Bronchial epithelial cell (primary cell): ENCODE data around the gene CAMSAP1. TPM values are rescaled to one million over a fixed set of nuclear protein-coding genes. Genes with fewer than 3 reads are reported as not detected.
A peak's percentile ranks its signal among the peaks of the same experiment; 100 is the strongest.

Experiments used
- DNase-seq: peaks from one replicate; pipeline ENCODE4 v3.0.0-alpha.2; 2010; ENCODE audit warnings: low read depth
- FAIRE-seq: peaks from 2 replicates; lab custom pipeline; 2011; peaks lifted over from hg19 to GRCh38; lab: Jason Lieb, UNC
- H3K27me3 ChIP-seq: 2 replicates; pipeline ENCODE4 v1.5.1; 2011; ENCODE audit warnings: low read length; ENCODE audit not compliant: control insufficient read depth, insufficient read depth
- H3K36me3 ChIP-seq: 2 replicates; pipeline ENCODE4 v1.5.1; 2011; ENCODE audit warnings: low read length; ENCODE audit not compliant: control insufficient read depth, insufficient read depth
- H3K4me3 ChIP-seq: 2 replicates; pipeline ENCODE4 v1.5.1; 2011; ENCODE audit warnings: mild to moderate bottlenecking, low read depth, low read length, control low read depth
- total RNA-seq: library from RNA; depleted of rRNA; stranded (reverse); fragments of >200 nt; gene quantifications from 2 replicates; pipeline ENCODE4 v1.2.1, GENCODE V29; 2014
- TF ChIP-seq, protein P1 (sequence below): IDR thresholded peaks from 2 replicates; pipeline ENCODE4 v1.5.1; 2011; ENCODE audit warnings: mild to moderate bottlenecking, moderate library complexity, low read length, control low read depth, inconsistent platforms; ENCODE audit not compliant: insufficient read depth, severe bottlenecking

CAMSAP1 gene
- total RNA-seq, 1 donor from 2014 or later = 23.2 TPM

DNA sequence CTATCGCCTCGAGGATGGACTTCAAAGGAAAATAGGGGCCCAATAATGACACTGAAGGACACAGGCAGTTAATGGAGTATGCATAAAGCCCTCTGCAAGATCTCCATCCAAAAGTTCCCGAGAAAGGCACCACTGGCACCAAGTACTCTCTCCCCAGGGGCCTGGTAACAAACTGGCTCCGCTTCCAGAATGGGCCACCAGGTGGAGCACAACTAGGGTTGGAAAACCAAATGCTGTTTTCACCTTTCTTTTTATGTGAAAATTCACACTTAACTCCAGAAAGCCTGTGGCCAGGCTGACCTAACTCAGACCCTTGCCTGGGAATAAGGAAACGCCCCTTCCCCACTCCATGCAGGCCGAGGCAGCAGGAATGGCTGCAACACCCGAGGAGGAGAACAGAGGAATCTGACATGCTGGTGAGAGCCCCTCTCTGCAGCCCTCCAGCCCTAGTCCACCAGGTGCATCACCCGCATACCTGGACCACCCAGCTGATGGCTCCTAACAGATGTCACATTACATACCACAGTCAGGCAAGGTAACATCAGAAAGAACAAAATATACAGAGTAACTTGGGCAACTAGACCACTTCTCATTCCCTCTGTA, 42.8 kb downstream of the CAMSAP1 start:
- peaks cover 5% of the 10 kb centered on the region for H3K36me3 ChIP-seq
- TF ChIP-seq, protein P1, sequence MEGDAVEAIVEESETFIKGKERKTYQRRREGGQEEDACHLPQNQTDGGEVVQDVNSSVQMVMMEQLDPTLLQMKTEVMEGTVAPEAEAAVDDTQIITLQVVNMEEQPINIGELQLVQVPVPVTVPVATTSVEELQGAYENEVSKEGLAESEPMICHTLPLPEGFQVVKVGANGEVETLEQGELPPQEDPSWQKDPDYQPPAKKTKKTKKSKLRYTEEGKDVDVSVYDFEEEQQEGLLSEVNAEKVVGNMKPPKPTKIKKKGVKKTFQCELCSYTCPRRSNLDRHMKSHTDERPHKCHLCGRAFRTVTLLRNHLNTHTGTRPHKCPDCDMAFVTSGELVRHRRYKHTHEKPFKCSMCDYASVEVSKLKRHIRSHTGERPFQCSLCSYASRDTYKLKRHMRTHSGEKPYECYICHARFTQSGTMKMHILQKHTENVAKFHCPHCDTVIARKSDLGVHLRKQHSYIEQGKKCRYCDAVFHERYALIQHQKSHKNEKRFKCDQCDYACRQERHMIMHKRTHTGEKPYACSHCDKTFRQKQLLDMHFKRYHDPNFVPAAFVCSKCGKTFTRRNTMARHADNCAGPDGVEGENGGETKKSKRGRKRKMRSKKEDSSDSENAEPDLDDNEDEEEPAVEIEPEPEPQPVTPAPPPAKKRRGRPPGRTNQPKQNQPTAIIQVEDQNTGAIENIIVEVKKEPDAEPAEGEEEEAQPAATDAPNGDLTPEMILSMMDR = peak; percentile 89
- no peak overlapping the region for H3K4me3 ChIP-seq
- peak; percentile 31 for DNase-seq
- no peak for FAIRE-seq
- H3K27me3 ChIP-seq = no peaks in the 10 kb centered on the region

DNA sequence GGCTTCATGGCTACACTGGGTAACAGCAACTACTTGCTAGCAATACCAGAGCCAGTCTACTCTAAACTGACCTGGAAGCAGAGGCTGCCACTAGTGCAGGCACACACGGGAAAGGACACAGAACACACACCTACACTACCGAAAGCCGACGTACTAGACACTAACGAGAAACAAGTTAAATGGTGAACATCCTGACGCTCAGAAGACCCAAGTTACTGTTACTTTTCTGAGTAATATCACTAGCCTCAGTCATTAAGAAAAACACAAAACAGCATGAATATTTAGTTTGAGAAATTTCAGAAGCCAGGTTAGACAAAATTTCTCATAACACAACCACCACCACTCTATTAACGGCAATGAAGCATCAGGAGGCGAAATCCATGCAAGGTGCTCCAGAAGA, 44.5 kb downstream of the CAMSAP1 start:
- Histone ChIP-seq H3K36me3 (peaks cover 5% of the 10 kb centered on the region), H3K27me3 (no peaks in the 10 kb centered on the region)
- no peak for FAIRE-seq

DNA sequence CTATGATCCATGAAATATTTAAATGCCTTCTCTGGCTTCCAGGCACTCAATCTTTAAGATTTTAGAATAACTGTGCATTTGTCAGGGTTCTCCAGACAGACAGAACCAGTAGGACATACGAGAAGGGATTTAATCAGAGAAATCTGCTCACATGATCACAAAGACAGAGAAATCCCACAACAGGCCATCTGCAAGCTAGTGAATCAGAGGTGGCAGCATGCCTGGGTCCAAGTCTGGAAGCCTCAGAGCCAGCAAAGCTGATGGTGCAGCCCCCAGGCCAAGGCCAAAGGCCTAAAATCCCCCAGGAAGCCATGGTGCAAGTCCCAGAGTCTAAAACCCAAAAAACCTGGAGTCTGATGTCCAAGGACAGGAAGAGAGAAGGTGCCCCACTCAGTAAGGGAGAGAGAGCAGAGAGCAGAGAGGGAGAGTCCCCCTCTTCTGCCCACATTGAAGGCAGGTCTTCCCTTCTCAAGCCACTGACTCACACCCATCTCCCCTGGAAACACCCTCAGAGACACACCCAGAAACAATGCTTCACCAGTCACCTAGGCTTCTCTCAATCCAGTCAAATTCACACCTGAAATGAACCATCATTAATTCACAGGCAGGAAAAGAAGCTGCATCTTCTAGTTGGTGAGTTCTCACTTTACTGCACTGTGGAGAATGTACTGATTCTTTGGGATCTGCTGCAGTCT, 48.7 kb downstream of the CAMSAP1 start:
- Histone ChIP-seq H3K4me3 (no peak overlapping the region), H3K27me3 (no peaks in the 10 kb centered on the region), H3K36me3 (peaks cover 7% of the 10 kb centered on the region)
- FAIRE-seq (no peak), DNase-seq (peak; percentile 60)
- TF ChIP-seq, protein P1 = no peak

More for the DNA sequence above, 44.5 kb downstream of the CAMSAP1 start:
- DNase-seq = no peak
- TF ChIP-seq, protein P1 = no peak
- H3K4me3 ChIP-seq = no peak overlapping the region

DNA sequence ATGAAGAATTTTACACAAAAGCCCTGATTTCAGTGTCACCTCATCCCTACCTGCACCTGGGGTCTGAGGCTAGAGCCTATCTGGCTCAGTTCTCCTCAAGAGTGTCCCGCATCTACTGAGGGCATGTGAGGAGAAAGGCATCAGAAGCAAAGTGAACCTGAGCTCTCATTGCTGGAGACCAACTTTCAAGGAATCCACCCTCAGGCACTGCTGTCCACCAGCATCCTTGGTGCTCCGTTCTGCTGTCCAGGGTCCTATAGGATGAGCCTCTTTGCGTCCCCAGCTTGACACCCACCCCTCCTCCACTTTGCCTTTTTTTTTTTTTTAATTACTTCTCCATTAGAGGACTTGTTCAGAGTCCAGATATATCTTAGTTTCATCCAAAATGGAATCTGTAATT, 49.5 kb downstream of the CAMSAP1 start:
- DNase-seq = no peak
- Histone ChIP-seq H3K27me3 (no peaks in the 10 kb centered on the region), H3K4me3 (no peak overlapping the region), H3K36me3 (peaks cover 8% of the 10 kb centered on the region)
- FAIRE-seq = no peak
- TF ChIP-seq, protein P1 = no peak

DNA sequence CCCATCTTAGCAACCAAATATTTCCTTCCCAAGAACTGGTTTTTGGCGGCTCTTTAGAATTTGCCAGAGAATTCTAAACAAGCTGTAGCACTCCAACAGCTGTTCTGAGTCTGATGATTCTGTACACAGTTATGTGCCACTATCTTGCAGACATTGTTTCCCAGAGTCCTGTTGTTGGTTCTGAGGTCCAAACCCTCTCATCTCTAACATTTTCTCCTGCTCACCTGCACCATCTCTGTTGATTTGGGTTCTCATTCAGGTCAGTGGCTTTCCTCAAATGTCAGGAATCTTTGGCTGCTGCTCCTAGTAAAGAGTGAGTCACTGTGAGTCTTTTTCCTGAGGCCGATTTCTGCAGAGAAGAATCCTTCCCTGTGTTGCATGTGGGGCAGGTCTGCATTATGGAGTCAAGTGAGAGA, 50.0 kb downstream of the CAMSAP1 start:
- H3K36me3 ChIP-seq = peaks cover 7% of the 10 kb centered on the region
- TF ChIP-seq, protein P1 = no peak
- peak; percentile 70 for DNase-seq
- FAIRE-seq = peak; percentile 47
- H3K27me3 ChIP-seq = no peaks in the 10 kb centered on the region
- H3K4me3 ChIP-seq = no peak overlapping the region

DNA sequence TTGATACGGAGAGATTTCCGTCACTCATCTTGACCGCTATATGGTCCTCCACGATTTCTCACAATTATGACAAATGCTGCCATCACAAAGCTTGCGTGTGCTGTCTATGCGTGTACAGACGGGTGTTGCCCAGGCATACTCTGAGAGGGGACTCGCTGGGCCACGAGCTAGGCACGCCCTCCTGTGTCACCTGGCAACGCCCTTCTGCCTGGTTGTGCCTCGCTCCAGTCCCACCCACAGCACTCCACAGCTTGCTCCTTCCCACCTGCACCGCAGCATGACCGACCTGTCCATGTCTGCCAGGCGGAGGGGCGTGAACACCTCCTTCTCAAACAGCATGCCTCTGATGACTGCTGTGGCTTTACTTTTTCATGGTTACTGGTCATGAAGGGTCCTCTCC, 55.6 kb downstream of the CAMSAP1 start:
- FAIRE-seq (peak; percentile 72), DNase-seq (peak; percentile 77)
- TF ChIP-seq, protein P1 = no peak
- no peaks in the 10 kb centered on the region for H3K27me3 ChIP-seq
- no peak overlapping the region for H3K4me3 ChIP-seq
- peaks cover 12% of the 10 kb centered on the region for H3K36me3 ChIP-seq
